Panc1 (cell line): ENCODE results near the gene MBD5. TPM values are rescaled to one million over a fixed set of nuclear protein-coding genes. Genes with fewer than 3 reads are reported as not detected.

Experiments used
- ATAC-seq: fragments of 200-7000 bp; cut with Tn5 transposase; 2 replicates; pipeline ENCODE4 v1.9.1; 2020; ENCODE audit warnings: mild to moderate bottlenecking, moderate library complexity
- BruUV-seq: library from RNA; stranded (reverse); fragments of 400-500 nt; replicated peaks from 2 replicates; lab custom pipeline; 2021; lab: Mats Ljungman, UMichigan
- CTCF ChIA-PET: fragments of 300-600 bp; sonication (Branson Sonifier 250); formaldehyde crosslinking; loops from one replicate; lab custom pipeline; 2022; ENCODE audit warnings: antibody characterized with exemption; lab: Charles Lee
- POLR2A ChIA-PET: fragments of 300-600 bp; sonication (Branson Sonifier 250); formaldehyde crosslinking; loops from one replicate; lab custom pipeline; 2022; ENCODE audit warnings: antibody characterized with exemption; lab: Charles Lee
- DNase-seq: peaks from one replicate; pipeline ENCODE4 v3.0.0-alpha.2; 2010; ENCODE audit warnings: low read depth, low spot score
- H3K27ac ChIP-seq: 2 replicates; pipeline ENCODE4 v1.5.1; 2011; ENCODE audit warnings: mild to moderate bottlenecking, low read length, inconsistent platforms
- H3K27me3 ChIP-seq: fragments of 200-500 bp; sonication (Bioruptor generic); 2 replicates; pipeline ENCODE4 v1.6.0; 2014; ENCODE audit warnings: low read length, inconsistent platforms; ENCODE audit not compliant: control insufficient read depth, insufficient read depth
- H3K36me3 ChIP-seq: fragments of 200-500 bp; sonication (Bioruptor generic); 2 replicates; pipeline ENCODE4 v1.5.1; 2014; ENCODE audit warnings: inconsistent platforms, mild to moderate bottlenecking, low read length, moderate library complexity; ENCODE audit not compliant: control insufficient read depth, insufficient read depth
- H3K4me1 ChIP-seq: 2 replicates; pipeline ENCODE4 v1.5.1; 2011; ENCODE audit warnings: inconsistent platforms, mild to moderate bottlenecking, low read length, moderate library complexity; ENCODE audit not compliant: control insufficient read depth, insufficient read depth
- H3K4me3 ChIP-seq, 2 experiments: 2 replicates each; pipeline ENCODE4 v1.5.1; 2011 to 2012; ENCODE audit warnings: low read depth in 2 of 2, low read length in 2 of 2, mild to moderate bottlenecking in 2 of 2, inconsistent platforms in 1 of 2, moderate library complexity in 1 of 2
- H3K9me3 ChIP-seq: fragments of 200-500 bp; sonication (Bioruptor generic); 2 replicates; pipeline ENCODE4 v1.5.1; 2014; ENCODE audit warnings: low read depth, mild to moderate bottlenecking, inconsistent platforms, low read length, moderate library complexity; ENCODE audit not compliant: control insufficient read depth, insufficient read depth
- POLR2AphosphoS5 ChIP-seq: IDR thresholded peaks from 2 replicates; pipeline ENCODE4 v1.6.1; 2012; ENCODE audit warnings: mild to moderate bottlenecking, low read depth, low read length, moderate library complexity
- REST ChIP-seq, 2 experiments: IDR thresholded peaks; 2 replicates each; pipeline ENCODE4 v1.6.1; 2011 to 2012; ENCODE audit warnings: low read depth in 2 of 2, control low read depth in 1 of 2, low read length in 1 of 2, mild to moderate bottlenecking in 1 of 2, moderate library complexity in 1 of 2; ENCODE audit not compliant: insufficient read depth in 1 of 2
- SIN3A ChIP-seq: IDR thresholded peaks from 2 replicates; pipeline ENCODE4 v1.6.1; 2012; ENCODE audit warnings: low read depth, mild to moderate bottlenecking, low read length, moderate library complexity, borderline replicate concordance; ENCODE audit not compliant: insufficient read depth
- TCF7L2 ChIP-seq: IDR thresholded peaks from 2 replicates; pipeline ENCODE4 v1.6.1; 2011; ENCODE audit warnings: mild to moderate bottlenecking, low read depth, low read length, inconsistent platforms
- in situ Hi-C: cut with HindIII; loops from 2 replicates; pipeline ENCODE4 v1.10.0; 2016; ENCODE audit warnings: low sequenced_read_pairs, low pct_unique_long_range_greater_than_20kb
- intact Hi-C: fragments of 100-400 bp; cut with micrococcal nuclease; formaldehyde crosslinking; loops from one replicate; pipeline ENCODE4 v1.10.0; 2022; ENCODE audit not compliant: unreplicated experiment
- total RNA-seq: library from RNA; stranded (reverse); gene quantifications from one replicate; pipeline ENCODE4 v1.2.1, GENCODE V29; 2021; ENCODE audit not compliant: unreplicated experiment
- TF ChIP-seq, protein P1 (sequence below): fragments of 450-650 bp; IDR thresholded peaks from 2 replicates; pipeline ENCODE4 v1.5.1; 2017; ENCODE audit warnings: mild to moderate bottlenecking

MBD5 gene
- total RNA-seq, 1 experiment from 2014 or later: 40.2 TPM

DNA sequence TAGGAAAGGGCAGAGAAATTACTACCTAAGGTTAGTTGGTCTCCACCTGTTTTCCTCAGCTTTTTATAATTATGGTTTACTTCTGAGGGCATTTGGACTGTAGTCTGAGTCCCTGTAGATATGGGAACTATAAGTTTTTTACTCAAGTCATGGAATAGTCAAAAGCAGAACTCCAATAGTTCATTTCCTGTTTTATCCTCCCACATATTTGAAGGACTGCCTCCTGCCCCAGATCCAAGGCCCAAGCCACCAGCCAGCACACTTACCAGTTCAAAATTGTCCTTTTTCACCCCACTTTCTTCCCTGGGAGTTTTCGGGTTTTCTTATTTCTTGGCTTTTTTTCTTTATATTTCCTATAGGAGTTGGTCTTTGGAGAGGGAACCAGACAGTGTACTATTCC is 164.1 kb downstream of the MBD5 start:
- Histone ChIP-seq H3K9me3 (no peaks in the 10 kb centered on the region), H3K36me3 (no peaks in the 10 kb centered on the region), H3K27ac (no peak overlapping the region), H3K4me3 (no peak overlapping the region), H3K27me3 (no peaks in the 10 kb centered on the region), H3K4me1 (no peaks in the 10 kb centered on the region)
- in situ Hi-C loops: no loop called here
- no peak for ATAC-seq
- DNase-seq: no peak
- TF ChIP-seq TCF7L2 (no peak), REST (IDR thresholded peaks at IDR 0.05; ENCODE audit: insufficient read depth in 1 of 2, low read depth in 2 of 2, low read length in 1 of 2) (no peak), POLR2AphosphoS5 (no peak), SIN3A (no peak)
- TF ChIP-seq, protein P1, sequence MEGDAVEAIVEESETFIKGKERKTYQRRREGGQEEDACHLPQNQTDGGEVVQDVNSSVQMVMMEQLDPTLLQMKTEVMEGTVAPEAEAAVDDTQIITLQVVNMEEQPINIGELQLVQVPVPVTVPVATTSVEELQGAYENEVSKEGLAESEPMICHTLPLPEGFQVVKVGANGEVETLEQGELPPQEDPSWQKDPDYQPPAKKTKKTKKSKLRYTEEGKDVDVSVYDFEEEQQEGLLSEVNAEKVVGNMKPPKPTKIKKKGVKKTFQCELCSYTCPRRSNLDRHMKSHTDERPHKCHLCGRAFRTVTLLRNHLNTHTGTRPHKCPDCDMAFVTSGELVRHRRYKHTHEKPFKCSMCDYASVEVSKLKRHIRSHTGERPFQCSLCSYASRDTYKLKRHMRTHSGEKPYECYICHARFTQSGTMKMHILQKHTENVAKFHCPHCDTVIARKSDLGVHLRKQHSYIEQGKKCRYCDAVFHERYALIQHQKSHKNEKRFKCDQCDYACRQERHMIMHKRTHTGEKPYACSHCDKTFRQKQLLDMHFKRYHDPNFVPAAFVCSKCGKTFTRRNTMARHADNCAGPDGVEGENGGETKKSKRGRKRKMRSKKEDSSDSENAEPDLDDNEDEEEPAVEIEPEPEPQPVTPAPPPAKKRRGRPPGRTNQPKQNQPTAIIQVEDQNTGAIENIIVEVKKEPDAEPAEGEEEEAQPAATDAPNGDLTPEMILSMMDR: no peak
- intact Hi-C loops: no loop called here
- no TSS peak for BruUV-seq
- POLR2A ChIA-PET: no interaction called here
- CTCF ChIA-PET: no interaction called here

GRCh38 chr2:148194882-148195281 is 174.0 kb downstream of the MBD5 start:
- no peaks in the 10 kb centered on the region for H3K36me3 ChIP-seq
- ATAC-seq: no peak
- in situ Hi-C loops (no loop called here), intact Hi-C loops (no loop called here)
- no peak overlapping the region for H3K4me3 ChIP-seq
- H3K9me3 ChIP-seq: no peaks in the 10 kb centered on the region
- H3K4me1 ChIP-seq: no peaks in the 10 kb centered on the region
- no peaks in the 10 kb centered on the region for H3K27me3 ChIP-seq
- TF ChIP-seq POLR2AphosphoS5 (no peak), SIN3A (no peak), REST (IDR thresholded peaks at IDR 0.05; ENCODE audit: insufficient read depth in 1 of 2, low read depth in 2 of 2, low read length in 1 of 2) (no peak), TCF7L2 (no peak)
- TF ChIP-seq, protein P1: no peak
- ChIA-PET POLR2A (no interaction called here), CTCF (no interaction called here)
- H3K27ac ChIP-seq: no peak overlapping the region
- BruUV-seq: no TSS peak
- no peak for DNase-seq
